HEK293T (cell line): ENCODE measurements around the gene SERPINB10.

Experiments
- BHLHE40 ChIP-seq: fragments of 450-650 bp; IDR thresholded peaks from 2 replicates; pipeline ENCODE4 v1.6.1; 2016; ENCODE audit warnings: mild to moderate bottlenecking, moderate library complexity, borderline replicate concordance
- FOXK2 ChIP-seq: fragments of 450-650 bp; IDR thresholded peaks from 2 replicates; pipeline ENCODE4 v1.6.1; 2016; ENCODE audit warnings: mild to moderate bottlenecking
- LEF1 ChIP-seq: fragments of 450-650 bp; IDR thresholded peaks from 2 replicates; pipeline ENCODE4 v1.6.1; 2017; ENCODE audit warnings: mild to moderate bottlenecking, borderline replicate concordance

GRCh38 chr18:63969942-63970808, 62.4 kb downstream of the SERPINB10 start, which contains the start of gene SERPINB8:
- TF ChIP-seq BHLHE40 = no peak
- TF ChIP-seq FOXK2 = no peak
- TF ChIP-seq LEF1 = no peak
